Epidermal melanocyte (primary cell): ENCODE data around the gene ASB14.
"Not testable (repeated sequence)": the region's sequence is repeated elsewhere in the genome, so short reads cannot be mapped to it uniquely, and the experiment has no call there.

Experiments used
- DNase-seq: peaks from one replicate; pipeline ENCODE4 v3.0.0; 2011; ENCODE audit warnings: low spot score; ENCODE audit not compliant: insufficient read length

The ASB14 gene

GRCh38 chr3:57292159-57292896 is at the start of gene ASB14:
Gene ASB14 (minus strand): TSS chr3:57292685. CDS start chr3:57292033, 652 bp downstream.
- no peak for DNase-seq

DNA sequence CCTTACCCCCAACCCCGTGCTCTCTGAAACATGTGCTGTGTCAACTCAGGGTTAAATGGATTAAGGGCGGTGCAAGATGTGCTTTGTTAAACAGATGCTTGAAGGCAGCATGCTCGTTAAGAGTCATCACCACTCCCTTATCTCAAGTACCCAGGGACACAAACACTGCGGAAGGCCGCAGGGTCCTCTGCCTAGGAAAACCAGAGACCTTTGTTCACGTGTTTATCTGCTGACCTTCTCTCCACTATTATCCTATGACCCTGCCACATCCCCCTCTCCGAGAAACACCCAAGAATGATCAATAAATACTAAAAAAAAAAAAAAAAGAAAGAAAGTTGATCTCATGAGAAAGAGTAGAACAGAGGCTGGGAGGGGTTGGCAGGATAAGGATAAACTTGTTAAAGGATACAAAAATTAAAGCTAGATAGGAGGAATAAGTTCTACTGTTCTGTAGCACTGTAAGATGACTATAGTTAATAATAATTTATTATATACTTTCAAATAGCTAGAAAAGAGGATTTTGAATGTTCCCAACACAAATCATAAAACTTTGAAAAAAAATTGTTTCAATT is 46.7 kb upstream of the ASB14 start:
- DNase-seq: not testable (repeated sequence)

DNA sequence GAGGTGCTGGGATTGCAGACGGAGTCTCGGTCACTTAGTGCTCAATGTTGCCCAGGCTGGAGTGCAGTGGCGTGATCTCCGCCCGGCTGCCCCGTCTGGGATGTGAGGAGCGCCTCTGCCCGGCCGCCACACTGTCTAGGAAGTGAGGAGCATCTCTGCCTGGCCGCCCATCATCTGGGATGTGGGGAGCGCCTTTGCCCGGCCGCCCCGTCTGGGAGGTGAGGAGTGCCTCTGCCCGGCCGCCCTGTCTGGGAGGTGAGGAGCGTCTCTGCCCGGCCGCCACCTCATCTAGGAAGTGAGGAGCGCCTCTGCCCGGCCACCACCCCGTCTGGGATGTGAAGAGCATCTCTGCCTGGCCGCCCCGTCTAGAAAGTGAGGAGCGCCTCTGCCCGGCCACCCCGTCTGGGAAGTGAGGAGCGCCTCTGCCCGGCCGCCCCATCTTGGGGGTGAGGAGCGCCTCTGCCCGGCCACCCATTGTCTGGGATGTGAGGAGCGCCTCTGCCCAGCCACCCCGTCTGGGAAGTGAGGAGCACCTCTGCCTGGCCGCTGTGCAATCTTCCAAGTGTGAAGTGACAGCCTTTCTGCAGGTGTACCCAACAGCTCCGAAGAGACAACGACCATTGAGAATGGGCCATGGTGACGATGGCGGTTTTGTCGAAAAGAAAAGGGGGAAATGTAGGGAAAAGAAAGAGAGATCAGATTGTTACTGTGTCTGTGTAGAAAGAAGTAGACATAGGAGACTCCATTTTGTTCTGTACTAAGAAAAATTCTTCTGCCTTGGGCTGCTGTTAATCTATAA is 46.0 kb upstream of the ASB14 start:
- DNase-seq: not testable (repeated sequence)

DNA sequence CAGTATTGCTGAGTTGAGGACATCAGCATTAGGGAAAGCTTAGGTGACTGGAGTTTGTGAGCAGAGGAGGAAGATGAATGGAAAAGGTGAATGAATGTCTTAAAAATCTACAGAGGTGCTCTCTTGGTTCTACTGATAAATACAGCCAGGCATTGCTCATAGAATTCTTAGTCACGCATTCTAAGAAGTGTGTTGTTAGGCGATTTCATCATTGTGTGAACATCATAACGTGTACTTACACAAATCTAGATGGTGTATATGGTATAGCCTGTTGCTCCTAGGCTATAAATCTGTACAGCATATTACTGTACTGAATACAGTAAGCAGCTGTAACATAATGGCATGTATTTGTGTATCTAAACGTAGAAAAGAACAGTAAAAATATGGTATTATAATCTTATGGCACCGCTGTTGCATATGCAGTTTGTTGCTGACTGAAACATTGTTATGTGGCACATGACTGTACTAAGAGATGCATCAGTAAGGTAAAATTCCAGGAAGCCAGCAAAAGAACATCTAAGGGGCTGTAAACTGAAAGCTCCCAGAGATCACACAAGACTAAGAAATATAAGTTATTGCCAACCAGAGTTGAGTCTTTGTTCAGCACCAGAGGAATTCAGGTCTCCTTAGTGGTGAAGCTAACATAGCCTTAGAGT is 42.9 kb upstream of the ASB14 start:
- no peak for DNase-seq

DNA sequence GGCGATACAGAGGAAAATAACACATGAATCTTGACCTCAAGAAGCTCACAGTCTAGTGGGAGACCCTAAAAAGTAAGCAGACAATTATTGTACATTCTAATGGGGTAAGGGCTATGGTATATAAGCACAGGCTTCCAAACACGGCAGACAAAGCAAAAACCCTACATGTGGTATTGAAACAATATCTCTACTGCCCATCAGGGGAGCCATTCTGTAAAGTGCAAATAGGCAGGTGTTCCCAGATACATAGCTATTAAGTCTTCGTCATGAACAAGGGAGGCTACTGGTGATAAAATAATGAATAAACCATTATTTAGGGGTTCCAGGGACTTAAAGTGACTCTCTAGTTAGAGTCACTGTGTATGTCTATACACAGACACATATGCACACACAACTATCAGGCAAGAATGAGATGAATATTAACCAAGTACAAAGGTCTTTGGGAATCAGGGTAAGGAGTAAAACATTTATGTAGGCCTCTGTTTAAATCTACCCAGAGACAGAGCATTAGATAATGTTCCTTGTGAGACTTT is 38.7 kb upstream of the ASB14 start:
- no peak for DNase-seq

DNA sequence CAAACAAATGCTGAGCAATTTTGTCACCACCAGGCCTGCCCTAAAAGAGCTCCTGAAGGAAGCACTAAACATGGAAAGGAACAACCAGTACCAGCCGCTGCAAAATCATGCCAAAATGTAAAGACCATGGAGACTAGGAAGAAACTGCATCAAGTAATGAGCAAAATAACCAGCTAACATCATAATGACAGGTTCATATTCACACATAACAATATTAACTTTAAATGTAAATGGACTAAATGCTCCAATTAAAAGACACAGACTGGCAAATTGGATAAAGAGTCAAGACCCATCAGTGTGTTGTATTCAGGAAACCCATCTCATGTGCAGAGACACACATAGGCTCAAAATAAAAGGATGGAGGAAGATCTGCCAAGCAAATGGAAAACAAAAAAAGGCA is 34.0 kb upstream of the ASB14 start:
- not testable (repeated sequence) for DNase-seq

DNA sequence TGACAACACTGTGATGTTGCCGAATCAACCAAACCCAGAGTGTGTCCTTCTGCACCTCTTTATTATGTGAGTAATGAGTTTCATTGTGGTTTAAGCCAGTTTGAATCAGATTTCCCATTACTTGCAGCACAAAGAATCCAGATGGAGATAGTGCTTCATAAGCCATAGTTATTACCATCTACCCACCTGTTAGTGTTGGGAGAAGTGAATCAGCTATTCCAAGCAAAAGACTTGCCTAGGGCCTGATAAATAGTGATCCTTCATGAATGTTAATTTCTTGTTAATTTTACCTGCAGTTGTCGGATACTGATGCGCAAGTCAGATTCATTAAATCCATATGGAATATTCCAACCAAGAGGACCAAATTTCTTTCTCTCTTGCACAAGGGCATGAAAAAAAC is 21.7 kb upstream of the ASB14 start:
- no peak for DNase-seq

GRCh38 chr3:57309769-57310360 is 17.4 kb upstream of the ASB14 start:
- no peak for DNase-seq

DNA sequence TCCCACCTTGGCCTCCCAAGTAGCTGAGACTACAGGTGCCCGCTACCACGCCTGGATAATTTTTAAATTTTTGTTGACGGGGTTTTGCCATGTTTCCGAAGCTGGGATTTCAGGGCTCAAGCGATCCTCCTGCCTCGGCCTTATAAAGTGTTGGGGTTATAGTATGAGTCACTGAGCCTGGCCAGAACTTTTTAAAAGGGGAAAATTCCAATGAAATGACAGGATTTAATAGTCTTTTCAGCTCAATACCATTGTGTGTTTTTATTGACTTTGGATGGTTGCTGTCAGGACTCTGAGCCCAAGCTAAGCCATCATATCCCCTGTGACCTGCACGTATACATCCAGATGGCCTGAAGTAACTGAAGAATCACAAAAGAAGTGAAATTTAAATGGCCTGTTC is 11.0 kb upstream of the ASB14 start:
- not testable (repeated sequence) for DNase-seq

GRCh38 chr3:57298041-57298440 is 5.6 kb upstream of the ASB14 start:
- no peak for DNase-seq

GRCh38 chr3:57292897-57293526 is 527 bp upstream of the ASB14 start:
- no peak for DNase-seq

GRCh38 chr3:57288403-57288802 is 4.1 kb downstream of the ASB14 start:
- no peak for DNase-seq

DNA sequence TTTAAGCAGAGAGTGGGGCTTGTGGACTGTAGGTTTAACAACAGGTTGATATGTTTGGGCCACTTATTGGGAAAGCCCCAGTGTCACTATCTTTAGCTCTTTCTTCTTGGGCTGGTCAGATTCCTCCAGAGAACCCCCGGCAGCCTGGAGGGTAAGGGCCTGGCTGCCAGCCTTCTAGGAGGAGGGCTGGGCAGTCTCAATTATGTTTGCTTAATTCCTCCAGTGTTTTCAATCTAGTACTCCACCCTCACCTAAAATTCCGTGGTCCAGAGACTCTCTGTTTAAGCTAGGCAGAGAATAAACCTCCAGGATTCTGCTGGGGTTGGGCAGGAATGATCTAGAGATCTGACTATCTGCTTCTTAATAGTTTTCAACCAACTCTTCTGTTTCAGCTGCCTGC is 5.3 kb downstream of the ASB14 start:
- no peak for DNase-seq

GRCh38 chr3:57283334-57283733 is 9.2 kb downstream of the ASB14 start:
- DNase-seq: no peak

- DNase-seq: no peak
These were observed 10.8 kb downstream of the ASB14 start for GRCh38 chr3:57281715-57282114.

- no peak for DNase-seq
These were observed 12.8 kb downstream of the ASB14 start for GRCh38 chr3:57279685-57280084.

- DNase-seq: no peak
These were observed 14.2 kb downstream of the ASB14 start for GRCh38 chr3:57278237-57278636.

GRCh38 chr3:57275393-57275792 is 17.1 kb downstream of the ASB14 start:
- no peak for DNase-seq

GRCh38 chr3:57274845-57275244 is 17.6 kb downstream of the ASB14 start:
- no peak for DNase-seq

DNA sequence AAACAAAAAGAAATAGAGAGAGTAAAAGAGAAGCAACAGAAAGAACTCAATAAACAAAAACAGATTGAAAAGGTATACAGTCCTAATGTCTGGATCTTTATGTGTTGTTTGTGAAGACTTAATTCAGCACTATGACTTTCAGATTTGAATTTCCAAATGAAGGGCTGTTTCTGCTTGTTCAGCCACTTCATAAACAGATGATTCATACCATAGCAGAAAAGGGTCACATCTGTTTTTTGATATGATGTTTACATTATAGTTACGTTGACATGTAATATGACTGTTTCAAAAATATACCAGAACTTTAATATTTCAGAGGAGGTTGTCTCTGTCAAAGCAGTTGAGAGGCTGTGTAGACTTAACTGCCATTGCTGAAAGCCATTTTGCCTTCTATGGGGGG is 24.1 kb downstream of the ASB14 start:
- DNase-seq: no peak

GRCh38 chr3:57261929-57262328 is 30.6 kb downstream of the ASB14 start:
- DNase-seq: no peak
